Kidney epithelial cell (primary cell): ENCODE results near the gene CABP1. TPM values are rescaled to one million over a fixed set of nuclear protein-coding genes. Genes with fewer than 3 reads are reported as not detected.

Experiments
- DNase-seq: peaks from one replicate; pipeline ENCODE4 v3.0.0-alpha.2; 2010; ENCODE audit warnings: low read depth
- H3K27me3 ChIP-seq: 2 replicates; pipeline ENCODE4 v1.6.0; 2011; ENCODE audit warnings: low read length; ENCODE audit not compliant: control insufficient read depth, insufficient read depth
- H3K36me3 ChIP-seq: 2 replicates; pipeline ENCODE4 v1.5.1; 2011; ENCODE audit warnings: low read length; ENCODE audit not compliant: control insufficient read depth, insufficient read depth
- H3K4me3 ChIP-seq: 2 replicates; pipeline ENCODE4 v1.5.1; 2011; ENCODE audit warnings: low read depth, mild to moderate bottlenecking, control low read depth, low read length
- CTCF ChIP-seq: IDR thresholded peaks from 2 replicates; pipeline ENCODE4 v1.5.1; 2011; ENCODE audit warnings: mild to moderate bottlenecking, moderate library complexity, low read length, control low read depth, inconsistent platforms; ENCODE audit not compliant: insufficient read depth, poor library complexity, severe bottlenecking
- total RNA-seq: library from RNA; depleted of rRNA; stranded (reverse); fragments of >200 nt; gene quantifications from 2 replicates; pipeline ENCODE4 v1.2.3, GENCODE V29; 2015

Gene CABP1
- total RNA-seq, 1 donor from 2014 or later = not detected

- Histone ChIP-seq H3K4me3 (peak within 1 kb of the TSS; percentile 80), H3K27me3 (no peaks in the 10 kb centered on the region), H3K36me3 (peaks cover 2% of the 10 kb centered on the region)
- no peak for TF ChIP-seq CTCF
- DNase-seq = no peak
These were observed 69.8 kb downstream of the CABP1 start, which contains the start of gene UNC119B for GRCh38 chr12:120710031-120710804. UNC119B (plus strand) TSS chr12:120710458; CDS start chr12:120710475, 17 bp downstream.

- DNase-seq = no peak
- peaks cover 3% of the 10 kb centered on the region for H3K36me3 ChIP-seq
- TF ChIP-seq CTCF = no peak
- no peaks in the 10 kb centered on the region for H3K27me3 ChIP-seq
- peak overlapping the region; percentile 80 for H3K4me3 ChIP-seq
These were observed 70.4 kb downstream of the CABP1 start for GRCh38 chr12:120710805-120711296.

GRCh38 chr12:120711411-120711810 is 71.0 kb downstream of the CABP1 start:
- no peak for DNase-seq
- H3K36me3 ChIP-seq = peaks cover 3% of the 10 kb centered on the region
- H3K27me3 ChIP-seq = no peaks in the 10 kb centered on the region
- H3K4me3 ChIP-seq = peak overlapping the region; percentile 80
- no peak for TF ChIP-seq CTCF

- Histone ChIP-seq H3K4me3 (no peak overlapping the region), H3K27me3 (no peaks in the 10 kb centered on the region), H3K36me3 (peaks cover 3% of the 10 kb centered on the region)
- no peak for TF ChIP-seq CTCF
- DNase-seq = no peak
These were observed 72.2 kb downstream of the CABP1 start for GRCh38 chr12:120712610-120713009.

- no peaks in the 10 kb centered on the region for H3K27me3 ChIP-seq
- no peak for DNase-seq
- TF ChIP-seq CTCF = peak; percentile 84
- peaks cover 3% of the 10 kb centered on the region for H3K36me3 ChIP-seq
- H3K4me3 ChIP-seq = no peak overlapping the region
These were observed 73.5 kb downstream of the CABP1 start for GRCh38 chr12:120713861-120714482.

Other genes starting within 250 kb of the CABP1 start
- 561 and 615 TPM in 2 replicates for gene COX6A1, start 202.5 kb upstream of the CABP1 start, total RNA-seq
- gene TRIAP1, start 194.2 kb upstream of the CABP1 start, total RNA-seq = 43.4 and 57.1 TPM in 2 replicates
- 22.5 and 25.7 TPM in 2 replicates for gene GATC, start 194.2 kb upstream of the CABP1 start, total RNA-seq
- gene SRSF9, start 170.9 kb upstream of the CABP1 start, total RNA-seq = 76.3 and 94.7 TPM in 2 replicates
- gene DYNLL1, start 144.5 kb upstream of the CABP1 start, total RNA-seq = 380 and 381 TPM in 2 replicates
- gene COQ5, start 111.5 kb upstream of the CABP1 start, total RNA-seq = 29.2 and 30.6 TPM in 2 replicates
- gene RNF10, start 106.3 kb upstream of the CABP1 start, total RNA-seq = 117 and 124 TPM in 2 replicates
- gene POP5, start 59.2 kb upstream of the CABP1 start, total RNA-seq = 34.0 and 47.8 TPM in 2 replicates
- 78.0 and 82.3 TPM in 2 replicates for gene MLEC, start 46.5 kb downstream of the CABP1 start, total RNA-seq
- gene UNC119B, start 69.8 kb downstream of the CABP1 start, total RNA-seq = 22.8 and 29.4 TPM in 2 replicates
- 15.9 and 20.0 TPM in 2 replicates for gene ACADS, start 85.2 kb downstream of the CABP1 start, total RNA-seq